PFSK-1 (cell line): ENCODE data around the gene RAD51AP2.

Experiments used
- FOXP2 ChIP-seq: optimal IDR thresholded peaks from 2 replicates; pipeline ENCODE3; 2011; ENCODE audit warnings: borderline replicate concordance, control low read depth, inconsistent platforms; ENCODE audit not compliant: insufficient read depth; ENCODE audit errors: extremely low read length, extremely low read depth
- POLR2AphosphoS5 ChIP-seq: IDR thresholded peaks from 2 replicates; pipeline ENCODE4 v1.6.1; 2012; ENCODE audit warnings: low read depth, mild to moderate bottlenecking, control low read depth, low read length, moderate library complexity
- REST ChIP-seq, 2 experiments: IDR thresholded peaks; 2 replicates each; pipeline versions ENCODE4 v1.6.1 to v1.8.0; 2011 to 2012; ENCODE audit warnings: low read depth in 2 of 2, low read length in 2 of 2, control low read depth in 1 of 2, inconsistent platforms in 1 of 2, mild to moderate bottlenecking in 1 of 2, moderate library complexity in 1 of 2; ENCODE audit not compliant: insufficient read depth in 1 of 2
- SIN3A ChIP-seq: IDR thresholded peaks from 2 replicates; pipeline ENCODE4 v1.6.1; 2012; ENCODE audit warnings: mild to moderate bottlenecking, low read length, moderate library complexity, borderline replicate concordance; ENCODE audit not compliant: insufficient read depth
- TAF1 ChIP-seq: IDR thresholded peaks from 2 replicates; pipeline ENCODE4 v1.6.1; 2012; ENCODE audit warnings: low read length, control low read depth, borderline replicate concordance; ENCODE audit not compliant: insufficient read depth

RAD51AP2 gene

DNA sequence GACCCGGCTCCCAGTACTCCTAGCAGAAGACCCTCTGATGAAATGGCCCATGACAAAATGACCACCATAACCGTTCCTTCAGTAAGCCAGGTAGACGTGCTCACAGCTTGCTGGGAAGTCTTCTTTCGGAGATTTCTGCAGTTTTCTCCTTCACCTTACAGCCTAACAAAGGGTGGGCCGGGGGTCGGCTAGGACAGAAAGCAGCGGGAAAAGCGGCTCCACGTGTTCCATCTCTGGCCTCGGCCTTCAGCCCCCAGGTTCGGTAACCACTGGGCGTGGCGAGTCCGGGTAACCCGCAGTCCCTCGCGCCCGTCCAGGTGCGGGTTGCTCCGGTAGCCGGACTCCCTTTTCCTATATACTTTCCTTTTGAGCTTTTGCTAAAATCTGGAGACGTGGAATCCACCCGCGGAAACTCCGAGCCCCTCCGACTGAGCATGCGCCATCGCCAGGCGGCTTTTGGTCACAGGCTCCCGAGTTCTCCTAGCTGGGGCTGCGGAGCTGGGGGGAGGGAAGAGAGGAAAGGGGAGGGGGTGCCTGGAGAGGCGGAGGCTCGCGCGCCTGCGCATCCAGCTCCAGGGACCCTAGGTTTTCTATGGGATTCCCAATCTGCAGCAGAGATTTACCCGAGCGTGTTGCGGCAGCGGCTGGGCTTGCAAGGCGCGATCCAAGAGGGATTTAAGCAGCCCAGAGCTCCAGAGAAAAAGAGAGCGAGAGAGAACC is 22.0 kb upstream of the RAD51AP2 start, which contains the start of gene VSNL1:
TSS of gene VSNL1 (plus strand) at position 604 of the 720 bp plus-strand sequence. CDS start 51,379 bp downstream, outside the sequence.
- TF ChIP-seq POLR2AphosphoS5 (no peak), FOXP2 (no peak), SIN3A (no peak), TAF1 (no peak), REST (IDR thresholded peaks at IDR 0.05; ENCODE audit: insufficient read depth in 1 of 2, low read depth in 2 of 2, low read length in 2 of 2) (no peak)

GRCh38 chr2:17539611-17540092 is 21.4 kb upstream of the RAD51AP2 start:
- TF ChIP-seq TAF1: no peak
- TF ChIP-seq FOXP2: no peak
- no peak for TF ChIP-seq POLR2AphosphoS5
- TF ChIP-seq REST (IDR thresholded peaks at IDR 0.05; ENCODE audit: insufficient read depth in 1 of 2, low read depth in 2 of 2, low read length in 2 of 2): no peak
- no peak for TF ChIP-seq SIN3A

- TF ChIP-seq TAF1 (no peak), REST (IDR thresholded peaks at IDR 0.05; ENCODE audit: insufficient read depth in 1 of 2, low read depth in 2 of 2, low read length in 2 of 2) (no peak), POLR2AphosphoS5 (no peak), FOXP2 (no peak), SIN3A (no peak)
These were observed 20.8 kb upstream of the RAD51AP2 start for GRCh38 chr2:17538844-17539554.

DNA sequence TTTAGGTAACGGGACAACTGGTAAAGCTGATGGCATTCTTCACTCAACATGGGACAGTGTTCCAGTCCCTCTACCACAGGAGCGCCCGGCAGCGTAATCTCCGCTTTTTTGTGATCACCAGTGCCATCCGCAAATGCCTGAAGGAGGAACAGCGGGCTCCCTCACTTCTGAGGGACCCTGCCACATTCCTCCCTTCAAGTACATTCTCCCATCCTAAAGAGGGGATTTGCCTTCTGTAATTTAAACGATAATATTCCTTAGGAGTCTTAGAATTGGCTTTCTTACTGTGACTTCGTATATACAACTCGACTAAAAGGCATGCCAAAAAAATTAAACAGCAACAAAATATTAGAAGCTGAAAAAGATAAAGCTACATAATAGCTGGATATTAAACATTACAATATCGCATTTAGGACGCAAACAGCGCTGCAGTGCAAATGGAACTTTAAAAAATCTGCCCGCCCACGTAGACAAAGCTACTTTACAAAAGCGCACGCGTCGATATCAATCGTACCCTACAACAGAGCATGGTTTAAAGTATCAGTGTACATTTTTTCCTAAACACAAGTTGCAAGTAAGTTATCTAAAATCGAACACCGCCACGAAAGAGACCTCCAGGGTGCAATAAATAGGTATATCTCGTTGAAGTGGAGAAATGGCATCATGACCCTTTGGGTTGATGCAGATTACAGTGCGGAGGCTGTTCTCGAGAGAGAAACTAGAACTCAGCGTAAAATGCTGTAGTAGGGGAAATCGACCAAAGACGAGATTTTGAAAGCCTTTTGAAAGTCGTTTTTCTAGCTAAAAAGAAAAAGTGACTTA is 20.0 kb upstream of the RAD51AP2 start:
- TF ChIP-seq REST (IDR thresholded peaks at IDR 0.05; ENCODE audit: insufficient read depth in 1 of 2, low read depth in 2 of 2, low read length in 2 of 2): no peak
- TF ChIP-seq SIN3A: no peak
- TF ChIP-seq POLR2AphosphoS5: no peak
